ENCODE results near the gene ZBTB20.

DNA sequence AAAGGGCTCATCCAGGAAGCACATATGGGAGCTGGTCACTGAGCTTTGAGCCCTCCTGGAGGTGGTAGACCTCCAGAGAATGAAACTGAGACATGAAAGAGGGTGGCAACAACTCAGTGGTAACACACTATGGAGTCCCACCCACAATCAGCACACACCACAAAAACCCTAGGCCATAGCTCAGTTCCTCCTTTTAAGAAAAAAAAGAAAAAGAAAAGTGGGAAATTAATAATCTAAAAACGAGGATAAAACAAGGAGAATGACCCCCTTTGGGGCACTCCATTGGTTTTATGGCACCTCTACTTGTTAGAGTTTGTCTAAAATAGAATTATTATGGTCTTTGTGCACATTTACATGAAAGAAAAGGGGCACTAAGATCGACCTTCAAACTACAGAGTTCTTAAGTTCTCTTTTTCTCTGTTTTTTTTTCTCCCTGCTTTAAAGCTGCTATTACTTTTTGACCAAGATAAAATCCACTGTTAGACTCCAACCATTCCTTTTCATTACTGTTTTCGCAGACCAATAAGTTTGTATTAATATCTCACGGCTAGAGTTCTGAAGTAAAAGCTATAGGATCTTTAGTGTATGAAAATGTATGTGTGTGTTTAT is 40.2 kb upstream of the ZBTB20 start:
- TF ChIP-seq, protein P1, sequence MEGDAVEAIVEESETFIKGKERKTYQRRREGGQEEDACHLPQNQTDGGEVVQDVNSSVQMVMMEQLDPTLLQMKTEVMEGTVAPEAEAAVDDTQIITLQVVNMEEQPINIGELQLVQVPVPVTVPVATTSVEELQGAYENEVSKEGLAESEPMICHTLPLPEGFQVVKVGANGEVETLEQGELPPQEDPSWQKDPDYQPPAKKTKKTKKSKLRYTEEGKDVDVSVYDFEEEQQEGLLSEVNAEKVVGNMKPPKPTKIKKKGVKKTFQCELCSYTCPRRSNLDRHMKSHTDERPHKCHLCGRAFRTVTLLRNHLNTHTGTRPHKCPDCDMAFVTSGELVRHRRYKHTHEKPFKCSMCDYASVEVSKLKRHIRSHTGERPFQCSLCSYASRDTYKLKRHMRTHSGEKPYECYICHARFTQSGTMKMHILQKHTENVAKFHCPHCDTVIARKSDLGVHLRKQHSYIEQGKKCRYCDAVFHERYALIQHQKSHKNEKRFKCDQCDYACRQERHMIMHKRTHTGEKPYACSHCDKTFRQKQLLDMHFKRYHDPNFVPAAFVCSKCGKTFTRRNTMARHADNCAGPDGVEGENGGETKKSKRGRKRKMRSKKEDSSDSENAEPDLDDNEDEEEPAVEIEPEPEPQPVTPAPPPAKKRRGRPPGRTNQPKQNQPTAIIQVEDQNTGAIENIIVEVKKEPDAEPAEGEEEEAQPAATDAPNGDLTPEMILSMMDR (IDR thresholded peaks at IDR 0.05): no peak
- TF ChIP-seq EP300 (IDR thresholded peaks at IDR 0.05): no peak

Measured in esophagus muscularis mucosa (tissue), 3 donors.